Cerebellar nuclear complex (tissue), 1 donor: Measurements from ENCODE around the gene EPHB2.

Experiments used
- DNase-seq, 2 experiments: peaks; one replicate each; lab custom pipeline; 2025; lab: John Stamatoyannopoulos, UW

The EPHB2 gene

GRCh38 chr1:22803833-22804232 is 93.2 kb downstream of the EPHB2 start:
- DNase-seq, result no peak

GRCh38 chr1:22804406-22804805 is 93.8 kb downstream of the EPHB2 start:
- DNase-seq, result no peak

GRCh38 chr1:22804969-22805671 is 94.5 kb downstream of the EPHB2 start:
- no peak for DNase-seq

GRCh38 chr1:22805672-22806038 is 95.0 kb downstream of the EPHB2 start:
- DNase-seq, result no peak

- no peak for DNase-seq
Observed at GRCh38 chr1:22806584-22806983, 95.9 kb downstream of the EPHB2 start.

GRCh38 chr1:22807340-22807739 is 96.7 kb downstream of the EPHB2 start:
- no peak for DNase-seq

GRCh38 chr1:22808186-22808675 is 97.6 kb downstream of the EPHB2 start:
- DNase-seq, result no peak

- DNase-seq, result no peak
Observed at GRCh38 chr1:22808676-22809483, 98.2 kb downstream of the EPHB2 start.

- DNase-seq, result no peak
Observed at GRCh38 chr1:22809783-22810182, 99.1 kb downstream of the EPHB2 start.

- no peak for DNase-seq
Observed at GRCh38 chr1:22810378-22810777, 99.7 kb downstream of the EPHB2 start.

GRCh38 chr1:22812092-22812880 is 101.6 kb downstream of the EPHB2 start:
- DNase-seq, result no peak

GRCh38 chr1:22812993-22813790 is 102.6 kb downstream of the EPHB2 start:
- DNase-seq, result no peak

GRCh38 chr1:22814176-22815042 is 103.8 kb downstream of the EPHB2 start:
- no peak for DNase-seq

GRCh38 chr1:22815043-22815365 is 104.4 kb downstream of the EPHB2 start:
- no peak for DNase-seq

- DNase-seq, result no peak
Observed at GRCh38 chr1:22815421-22816066, 104.9 kb downstream of the EPHB2 start.

- no peak for DNase-seq
Observed at GRCh38 chr1:22816067-22816775, 105.6 kb downstream of the EPHB2 start.

GRCh38 chr1:22816803-22817202 is 106.2 kb downstream of the EPHB2 start:
- no peak for DNase-seq

GRCh38 chr1:22817462-22817861 is 106.8 kb downstream of the EPHB2 start:
- DNase-seq, result no peak

- DNase-seq, result no peak
Observed at GRCh38 chr1:22818061-22818770, 107.6 kb downstream of the EPHB2 start.
